Measurements from ENCODE around the gene HSPA4L.

Gene HSPA4L

DNA sequence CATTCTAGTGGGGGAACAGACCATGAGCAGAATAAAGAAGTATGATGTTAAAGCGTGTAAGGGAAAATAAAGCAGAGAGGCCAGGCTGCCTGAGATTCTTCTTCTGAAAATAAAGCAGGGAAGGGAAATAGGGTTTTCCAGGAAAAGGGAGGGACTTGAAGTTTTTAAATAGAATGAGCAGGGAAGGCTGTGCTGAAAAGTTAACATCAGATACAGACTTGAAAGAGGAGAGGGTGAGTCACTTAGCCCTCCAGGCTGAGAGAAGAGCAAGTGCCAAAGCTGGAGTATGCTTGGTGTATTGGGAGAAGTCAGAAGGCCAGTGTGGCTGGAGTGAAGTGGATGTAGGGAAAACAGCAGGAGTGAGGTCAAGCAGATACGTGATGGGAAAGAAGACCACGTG is 88.6 kb downstream of the HSPA4L start:
- no peak for DNase-seq

DNA sequence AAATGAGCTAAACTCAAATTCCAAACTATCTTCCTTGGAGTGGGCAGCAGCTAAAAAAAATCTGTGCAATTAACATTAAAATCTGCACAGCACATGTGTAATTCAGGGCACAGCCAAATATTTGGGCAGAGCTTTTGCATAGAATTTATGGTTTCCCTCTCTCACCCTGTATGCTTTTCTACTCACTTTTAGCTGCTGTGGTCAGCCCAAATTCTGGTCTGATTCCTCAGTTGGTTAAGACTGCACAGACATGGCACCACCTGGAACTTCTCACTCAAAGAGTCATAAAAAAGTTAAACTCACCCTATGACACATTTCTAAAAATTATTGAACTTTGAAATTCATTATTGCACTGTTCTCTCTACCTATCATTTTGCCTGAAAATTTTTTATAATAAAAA is 93.7 kb downstream of the HSPA4L start:
- DNase-seq = no peak

DNA sequence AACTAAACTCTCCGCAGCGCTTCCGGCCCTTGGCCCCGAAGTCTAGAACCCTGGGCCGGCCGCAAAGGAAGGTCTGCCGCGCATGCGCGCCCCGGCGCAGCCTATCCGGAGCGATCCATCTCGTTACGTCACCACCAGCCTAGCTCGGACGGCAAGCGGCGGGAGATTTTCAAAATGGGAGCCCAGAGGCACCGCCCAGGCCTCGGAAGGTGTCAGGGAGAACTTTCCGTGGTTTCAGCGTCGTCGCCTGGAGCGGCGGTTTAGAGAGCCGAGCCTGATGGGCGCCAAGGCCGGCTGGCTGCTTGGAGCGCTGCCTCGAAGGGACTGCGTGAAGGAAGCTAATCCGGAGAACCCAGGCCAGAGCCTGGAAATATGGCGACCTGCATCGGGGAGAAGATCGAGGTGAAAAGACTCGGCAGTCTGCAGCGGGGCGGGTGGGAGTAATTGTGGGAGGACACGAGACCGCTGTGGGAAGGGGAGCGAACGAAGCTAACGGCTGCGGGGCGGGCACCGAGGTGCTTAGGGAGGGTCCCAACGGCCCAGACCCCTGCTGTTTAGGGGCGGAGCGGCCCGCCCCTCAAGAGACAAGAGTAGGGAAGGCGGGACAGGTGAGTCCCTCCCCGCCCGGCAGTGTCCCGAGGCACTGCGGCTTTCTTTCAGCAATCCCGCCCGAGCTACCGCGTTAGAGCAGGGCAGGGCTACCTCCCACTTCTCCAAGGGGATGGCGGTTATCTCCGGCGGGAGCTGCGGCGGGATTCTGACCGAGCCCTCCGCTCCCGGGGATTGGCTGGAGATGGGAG is 98.8 kb downstream of the HSPA4L start, which contains the start of gene PLK4:
Gene PLK4, plus strand, starts transcription at position 131 of the 800 bp plus-strand sequence. Its CDS starts 242 bp downstream, at position 373.
- DNase-seq = peak; percentile 84

DNA sequence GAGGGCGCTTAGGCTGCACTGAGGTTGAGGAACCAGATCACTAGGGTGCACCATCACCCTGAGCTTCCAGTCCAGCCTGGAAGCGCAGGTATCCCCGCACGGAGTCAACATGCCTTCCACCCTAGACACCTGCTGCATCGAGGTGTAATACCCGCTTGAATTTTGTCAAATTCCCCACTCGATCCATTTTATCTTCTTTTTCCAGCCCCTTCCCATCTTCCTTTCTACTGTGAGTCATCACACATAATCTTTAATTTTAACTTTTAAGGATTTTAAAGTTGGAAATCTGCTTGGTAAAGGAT is 99.4 kb downstream of the HSPA4L start:
- DNase-seq = no peak

DNA sequence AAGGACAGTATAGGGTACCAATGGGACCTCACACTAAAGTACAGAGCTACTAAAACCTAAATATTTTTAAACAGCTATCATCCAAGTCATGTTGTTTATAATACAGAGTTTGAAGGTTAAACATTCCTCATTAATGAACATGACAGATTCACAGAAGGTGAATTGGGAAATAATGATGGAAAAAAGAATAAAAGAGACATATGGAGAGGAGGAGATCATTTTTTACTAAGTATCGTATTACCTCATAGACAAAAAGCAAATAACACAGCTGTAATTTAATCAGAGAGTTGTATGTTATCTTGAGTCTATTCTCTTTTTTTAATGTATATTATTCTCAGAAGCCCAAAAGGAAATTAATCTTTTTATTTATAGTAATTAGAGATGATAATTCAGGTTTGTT is 106.4 kb downstream of the HSPA4L start:
- DNase-seq = no peak

DNA sequence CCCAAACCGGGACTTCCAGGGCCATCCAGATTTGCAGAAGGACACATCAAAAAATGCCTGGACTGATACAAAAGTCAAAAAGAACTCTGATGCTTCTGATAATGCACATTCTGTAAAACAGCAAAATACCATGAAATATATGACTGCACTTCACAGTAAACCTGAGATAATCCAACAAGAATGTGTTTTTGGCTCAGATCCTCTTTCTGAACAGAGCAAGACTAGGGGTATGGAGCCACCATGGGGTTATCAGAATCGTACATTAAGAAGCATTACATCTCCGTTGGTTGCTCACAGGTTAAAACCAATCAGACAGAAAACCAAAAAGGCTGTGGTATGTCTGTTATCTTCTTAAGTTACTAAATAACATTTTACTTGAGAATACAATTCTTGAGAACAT is 107.8 kb downstream of the HSPA4L start:
- no peak for DNase-seq
